ENCODE results near the gene CMPK1. TPM values are rescaled to one million over a fixed set of nuclear protein-coding genes. Genes with fewer than 3 reads are reported as not detected.
"Not testable (repeated sequence)": the region's sequence is repeated elsewhere in the genome, so short reads cannot be mapped to it uniquely, and the experiment has no call there.

Gene CMPK1
- total and polyA plus RNA-seq, 5 experiments from 2014 or later, result 115 to 189 (median 142) TPM

GRCh38 chr1:47346979-47347378 is 13.4 kb downstream of the CMPK1 start:
- POLR2A ChIA-PET, ATAC-seq, H3K4me3 Mint-ChIP-seq, DNase-seq, H3K27ac Mint-ChIP-seq, H3K27me3 Mint-ChIP-seq, H3K9me3 Mint-ChIP-seq: not testable (repeated sequence)
- peaks cover 11 to 19% (median 12%) of the 10 kb centered on the region in 4 donors for H3K4me1 Mint-ChIP-seq
- peaks cover 0 to 34% (median 2%) of the 10 kb centered on the region in 3 donors for H3K36me3 Mint-ChIP-seq

DNA sequence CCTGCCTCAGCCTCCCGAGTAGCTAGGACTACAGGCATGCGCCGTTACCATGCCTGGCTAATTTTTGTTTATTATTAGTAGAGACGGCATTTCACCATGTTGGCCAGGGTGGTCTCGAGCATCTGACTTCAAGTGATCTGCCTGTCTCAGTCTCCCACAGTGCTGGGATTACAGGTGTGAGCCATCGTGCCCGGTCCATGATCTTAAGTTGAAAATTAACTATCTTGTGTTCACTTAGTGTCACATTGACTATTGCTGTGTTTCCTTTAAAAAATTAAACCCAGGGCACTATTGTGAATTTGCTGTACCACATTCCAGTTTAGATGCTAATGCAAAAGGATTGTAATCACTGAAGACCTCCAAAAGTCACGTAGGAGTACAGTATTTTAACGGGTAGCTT is 14.1 kb downstream of the CMPK1 start:
- no peak overlapping the region for H3K4me3 Mint-ChIP-seq
- POLR2A ChIA-PET, result no interaction called here
- peaks cover 13 to 24% (median 15%) of the 10 kb centered on the region in 4 donors for H3K4me1 Mint-ChIP-seq
- ATAC-seq (no peak), DNase-seq (no peak)
- H3K36me3 Mint-ChIP-seq, result peaks cover 0 to 31% (median 2%) of the 10 kb centered on the region in 3 donors
- H3K27me3 Mint-ChIP-seq, result no peaks in the 10 kb centered on the region
- no peaks in the 10 kb centered on the region for H3K9me3 Mint-ChIP-seq
- peak overlapping the region in 1 of 10 donors; percentile 16 for H3K27ac Mint-ChIP-seq

DNA sequence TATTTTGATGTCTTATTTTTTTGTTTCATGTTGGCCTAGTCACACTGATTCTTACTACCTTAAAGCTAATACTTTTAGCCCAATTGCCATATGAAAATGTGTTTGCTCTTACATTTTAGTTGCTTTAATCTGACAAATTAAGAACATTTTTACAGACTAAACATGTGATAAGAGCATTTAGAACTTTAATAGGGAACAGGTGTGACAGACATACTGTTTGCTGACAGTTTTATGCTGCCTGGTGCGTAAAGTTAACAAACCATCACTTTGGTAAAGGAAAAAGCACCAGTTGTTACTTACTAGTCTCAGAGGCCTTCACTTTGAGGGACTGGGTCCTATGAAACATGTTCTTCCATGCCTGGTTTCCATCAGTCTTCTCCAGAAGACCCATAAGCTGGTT is 14.7 kb downstream of the CMPK1 start:
- POLR2A ChIA-PET, result no interaction called here
- DNase-seq, result no peak
- Mint-ChIP-seq H3K36me3 (peaks cover 0 to 28% (median 2%) of the 10 kb centered on the region in 3 donors), H3K4me3 (no peak overlapping the region), H3K27me3 (no peaks in the 10 kb centered on the region), H3K9me3 (no peaks in the 10 kb centered on the region), H3K4me1 (peaks cover 14 to 28% (median 17%) of the 10 kb centered on the region in 4 donors), H3K27ac (no peak overlapping the region)
- ATAC-seq, result no peak

DNA sequence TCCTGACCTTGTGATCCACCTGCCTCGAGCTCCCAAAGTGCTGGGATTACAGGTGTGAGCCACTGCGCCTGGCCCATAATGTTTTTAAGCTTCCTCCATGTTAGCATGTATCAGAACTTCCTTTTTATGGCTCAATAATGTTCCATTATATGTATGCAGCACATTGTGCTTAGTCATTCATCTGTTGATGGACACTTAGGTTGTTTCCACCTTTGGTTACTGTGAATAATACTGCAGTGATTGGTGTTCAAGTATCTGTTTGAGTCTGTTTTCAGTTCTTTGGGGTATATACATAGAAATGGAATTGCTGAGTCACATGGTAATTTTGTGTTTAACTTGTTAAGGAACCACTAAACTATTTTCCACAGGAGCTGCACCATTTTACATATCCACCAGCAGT is 17.7 kb downstream of the CMPK1 start:
- POLR2A ChIA-PET, result no interaction called here
- H3K9me3 Mint-ChIP-seq, result no peaks in the 10 kb centered on the region
- ATAC-seq, result no peak
- H3K27ac Mint-ChIP-seq, result peak overlapping the region in 1 of 10 donors; percentile 29
- no peaks in the 10 kb centered on the region for H3K27me3 Mint-ChIP-seq
- no peak overlapping the region for H3K4me3 Mint-ChIP-seq
- DNase-seq, result no peak
- peaks cover 0 to 22% (median 0%) of the 10 kb centered on the region in 3 donors for H3K36me3 Mint-ChIP-seq
- peaks cover 18 to 29% (median 23%) of the 10 kb centered on the region in 4 donors for H3K4me1 Mint-ChIP-seq

- no peak overlapping the region for H3K27ac Mint-ChIP-seq
- peaks cover 0 to 8% (median 0%) of the 10 kb centered on the region in 3 donors for H3K36me3 Mint-ChIP-seq
- ATAC-seq, result no peak
- no peak for DNase-seq
- H3K27me3 Mint-ChIP-seq, result no peaks in the 10 kb centered on the region
- H3K9me3 Mint-ChIP-seq, result no peaks in the 10 kb centered on the region
- H3K4me3 Mint-ChIP-seq, result no peak overlapping the region
- POLR2A ChIA-PET, result no interaction called here
- H3K4me1 Mint-ChIP-seq, result peaks cover 7 to 24% (median 15%) of the 10 kb centered on the region in 4 donors
Measured at GRCh38 chr1:47361380-47361779, 27.8 kb downstream of the CMPK1 start.

GRCh38 chr1:47362828-47363227 is 29.2 kb downstream of the CMPK1 start:
- H3K36me3 Mint-ChIP-seq, result peaks cover 0 to 7% (median 0%) of the 10 kb centered on the region in 3 donors
- peaks cover 7 to 21% (median 13%) of the 10 kb centered on the region in 4 donors for H3K4me1 Mint-ChIP-seq
- no peak overlapping the region for H3K4me3 Mint-ChIP-seq
- no peaks in the 10 kb centered on the region for H3K9me3 Mint-ChIP-seq
- no peak overlapping the region for H3K27ac Mint-ChIP-seq
- no peaks in the 10 kb centered on the region for H3K27me3 Mint-ChIP-seq
- no peak for DNase-seq
- POLR2A ChIA-PET, result no interaction called here
- no peak for ATAC-seq

- DNase-seq (no peak), ATAC-seq (no peak)
- Mint-ChIP-seq H3K9me3 (no peaks in the 10 kb centered on the region), H3K27ac (no peak overlapping the region), H3K36me3 (peaks cover 0 to 43% (median 7%) of the 10 kb centered on the region in 3 donors), H3K4me3 (no peak overlapping the region), H3K4me1 (peaks cover 5 to 16% (median 8%) of the 10 kb centered on the region in 4 donors), H3K27me3 (no peaks in the 10 kb centered on the region)
- POLR2A ChIA-PET, result no interaction called here
Measured at GRCh38 chr1:47367651-47368050, 34.1 kb downstream of the CMPK1 start.

- no peak overlapping the region for H3K4me3 Mint-ChIP-seq
- peaks cover 0 to 73% (median 13%) of the 10 kb centered on the region in 3 donors for H3K36me3 Mint-ChIP-seq
- H3K4me1 Mint-ChIP-seq, result peaks cover 0 to 2% (median 0%) of the 10 kb centered on the region in 4 donors
- H3K27ac Mint-ChIP-seq, result no peak overlapping the region
- no peaks in the 10 kb centered on the region for H3K27me3 Mint-ChIP-seq
- POLR2A ChIA-PET, result no interaction called here
- DNase-seq, result no peak
- no peaks in the 10 kb centered on the region for H3K9me3 Mint-ChIP-seq
- no peak for ATAC-seq
Measured at GRCh38 chr1:47371016-47371517, 37.5 kb downstream of the CMPK1 start.

GRCh38 chr1:47374501-47374900 is 40.9 kb downstream of the CMPK1 start:
- DNase-seq, result no peak
- POLR2A ChIA-PET, result no interaction called here
- H3K4me1 Mint-ChIP-seq, result no peaks in the 10 kb centered on the region
- H3K36me3 Mint-ChIP-seq, result peaks cover 6 to 85% (median 22%) of the 10 kb centered on the region in 3 donors
- no peaks in the 10 kb centered on the region for H3K27me3 Mint-ChIP-seq
- no peak overlapping the region for H3K4me3 Mint-ChIP-seq
- no peak overlapping the region for H3K27ac Mint-ChIP-seq
- ATAC-seq, result no peak
- no peaks in the 10 kb centered on the region for H3K9me3 Mint-ChIP-seq

DNA sequence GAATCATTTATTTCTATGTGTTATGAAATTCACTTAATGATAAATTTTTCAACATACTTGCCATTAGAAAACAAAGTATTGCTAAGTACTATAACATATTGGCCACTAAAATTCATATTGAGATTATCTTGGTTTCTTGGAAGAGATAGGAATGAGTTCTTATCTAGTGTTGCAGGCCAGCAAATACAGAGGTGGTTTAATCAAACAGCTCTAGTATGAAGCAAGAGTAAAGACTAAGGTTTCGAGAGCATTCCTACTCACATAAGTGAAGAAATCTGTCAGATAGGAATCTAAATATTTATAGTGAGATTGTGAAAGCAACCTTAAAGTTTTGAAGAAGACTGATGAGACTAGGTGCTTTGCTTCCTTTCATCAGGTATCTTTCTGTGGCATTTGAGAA is 44.6 kb downstream of the CMPK1 start:
- H3K27me3 Mint-ChIP-seq, result no peaks in the 10 kb centered on the region
- no peak overlapping the region for H3K4me3 Mint-ChIP-seq
- no peaks in the 10 kb centered on the region for H3K4me1 Mint-ChIP-seq
- no peak for ATAC-seq
- no peaks in the 10 kb centered on the region for H3K9me3 Mint-ChIP-seq
- H3K27ac Mint-ChIP-seq, result peak overlapping the region in 1 of 10 donors; percentile 38
- no peak for DNase-seq
- POLR2A ChIA-PET, result no interaction called here
- peaks cover 6 to 74% (median 17%) of the 10 kb centered on the region in 3 donors for H3K36me3 Mint-ChIP-seq

- DNase-seq (no peak), ATAC-seq (no peak)
- Mint-ChIP-seq H3K9me3 (no peaks in the 10 kb centered on the region), H3K4me3 (no peak overlapping the region), H3K27ac (no peak overlapping the region), H3K27me3 (no peaks in the 10 kb centered on the region), H3K36me3 (peaks cover 6 to 49% (median 13%) of the 10 kb centered on the region in 3 donors), H3K4me1 (no peaks in the 10 kb centered on the region)
- POLR2A ChIA-PET, result interaction anchor here (0.9 kb wide), 1 partner anchor 19 kb away, joined by 4 read pairs; no protein-coding TSS in a partner anchor
Measured at GRCh38 chr1:47380699-47381098, 47.1 kb downstream of the CMPK1 start.

GRCh38 chr1:47382399-47382983 is 48.9 kb downstream of the CMPK1 start:
- H3K27ac Mint-ChIP-seq, result peak overlapping the region in 1 of 10 donors; percentile 26
- POLR2A ChIA-PET, result no interaction called here
- peaks cover 6 to 37% (median 8%) of the 10 kb centered on the region in 3 donors for H3K36me3 Mint-ChIP-seq
- ATAC-seq (no peak), DNase-seq (no peak)
- no peaks in the 10 kb centered on the region for H3K9me3 Mint-ChIP-seq
- H3K27me3 Mint-ChIP-seq, result no peaks in the 10 kb centered on the region
- H3K4me1 Mint-ChIP-seq, result no peaks in the 10 kb centered on the region
- no peak overlapping the region for H3K4me3 Mint-ChIP-seq

GRCh38 chr1:47384083-47384482 is 50.5 kb downstream of the CMPK1 start:
- Mint-ChIP-seq H3K4me1 (peaks cover 0 to 3% (median 2%) of the 10 kb centered on the region in 4 donors), H3K27ac (peak overlapping the region in 2 of 10 donors; percentile 1 to 12), H3K4me3 (no peak overlapping the region), H3K27me3 (no peaks in the 10 kb centered on the region), H3K9me3 (no peaks in the 10 kb centered on the region), H3K36me3 (peaks cover 2 to 25% (median 6%) of the 10 kb centered on the region in 3 donors)
- ATAC-seq (no peak), DNase-seq (no peak)
- POLR2A ChIA-PET, result no interaction called here

DNA sequence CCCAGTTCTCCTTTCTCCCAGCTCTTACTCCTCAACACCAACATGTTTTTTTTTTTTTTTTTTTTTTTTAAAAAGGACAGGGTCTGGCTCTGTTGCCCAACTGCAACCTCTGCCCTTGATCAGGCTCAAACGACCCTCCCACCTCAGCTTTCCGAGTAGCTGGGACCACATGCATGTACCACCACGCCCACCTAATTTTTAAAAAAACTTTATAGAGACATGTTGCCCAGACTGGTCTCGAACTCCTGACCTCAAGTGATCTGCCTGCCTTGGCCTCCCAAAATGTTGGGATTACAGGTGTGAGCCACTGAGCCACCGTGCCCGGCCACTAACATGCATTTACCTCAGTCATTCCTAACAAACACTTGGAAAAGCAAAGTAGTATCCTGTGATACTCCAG is 51.4 kb downstream of the CMPK1 start:
- H3K4me1 Mint-ChIP-seq, result peaks cover 0 to 4% (median 2%) of the 10 kb centered on the region in 4 donors
- H3K4me3 Mint-ChIP-seq, result no peak overlapping the region
- peak overlapping the region in 2 of 10 donors; percentile 12 to 67 for H3K27ac Mint-ChIP-seq
- DNase-seq (no peak), ATAC-seq (no peak)
- POLR2A ChIA-PET, result no interaction called here
- no peaks in the 10 kb centered on the region for H3K27me3 Mint-ChIP-seq
- peaks cover 0 to 18% (median 0%) of the 10 kb centered on the region in 3 donors for H3K36me3 Mint-ChIP-seq
- H3K9me3 Mint-ChIP-seq, result no peaks in the 10 kb centered on the region

All from naive thymus-derived CD8-positive, alpha-beta T cell (primary cell).